Endothelial cell of umbilical vein (primary cell): ENCODE results near the gene CGNL1. TPM values are rescaled to one million over a fixed set of nuclear protein-coding genes. Genes with fewer than 3 reads are reported as not detected.

Source experiments
- BruUV-seq: library from RNA; stranded (reverse); fragments of 400-500 nt; replicated peaks from 2 replicates; lab custom pipeline; 2021; lab: Mats Ljungman, UMichigan
- CTCF ChIA-PET: fragments of 300-600, 350-600 bp; sonication (Branson Sonifier 250); formaldehyde crosslinking; loops from one replicate; lab custom pipeline; 2021; ENCODE audit warnings: antibody characterized with exemption, inconsistent platforms; lab: Charles Lee
- POLR2A ChIA-PET: fragments of 300-600, 350-600 bp; sonication (Branson Sonifier 250); formaldehyde crosslinking; loops from one replicate; lab custom pipeline; 2021; ENCODE audit warnings: antibody characterized with exemption, inconsistent platforms; lab: Charles Lee
- DNase-seq: peaks from one replicate; pipeline ENCODE4 v3.0.0-alpha.2; 2011; ENCODE audit warnings: low read depth, low spot score
- FAIRE-seq: peaks from 2 replicates; lab custom pipeline; 2011; peaks lifted over from hg19 to GRCh38; lab: Jason Lieb, UNC
- H2AFZ ChIP-seq: 2 replicates; pipeline ENCODE4 v1.6.0; 2012; ENCODE audit warnings: low read depth, low read length, control low read depth, inconsistent platforms
- H3K27ac ChIP-seq: 2 replicates; pipeline ENCODE4 v1.5.1; 2011; ENCODE audit warnings: low read depth, mild to moderate bottlenecking, control low read depth, low read length, moderate library complexity; ENCODE audit not compliant: insufficient read depth
- H3K27me3 ChIP-seq, 2 experiments: 2 replicates each; pipeline versions ENCODE4 v1.6.0 to v1.6.1; 2011; ENCODE audit warnings: low read length in 2 of 2, mixed read lengths in 1 of 2; ENCODE audit not compliant: control insufficient read depth in 2 of 2, insufficient read depth in 2 of 2
- H3K36me3 ChIP-seq, 2 experiments: 2 replicates in 1 of 2; 3 replicates in 1 of 2; pipeline ENCODE4 v1.5.1; 2011; ENCODE audit warnings: low read length in 2 of 2, mild to moderate bottlenecking in 1 of 2, moderate library complexity in 1 of 2; ENCODE audit not compliant: control insufficient read depth in 2 of 2, insufficient read depth in 2 of 2; ENCODE audit errors: extremely low read depth in 1 of 2
- H3K4me1 ChIP-seq: 3 replicates; pipeline ENCODE4 v1.5.1; 2011; ENCODE audit warnings: mild to moderate bottlenecking, low read length; ENCODE audit not compliant: control insufficient read depth, insufficient read depth; ENCODE audit errors: extremely low read depth
- H3K4me2 ChIP-seq: 2 replicates; pipeline ENCODE4 v1.6.1; 2011; ENCODE audit warnings: low read length, control low read depth, mixed read lengths; ENCODE audit not compliant: insufficient read depth
- H3K4me3 ChIP-seq, 3 experiments: fragments of 200-600 bp in 1 of 3; sonication (generic), shearing (Covaris generic) in 1 of 3; replicated peaks in 1 of 3; 2 replicates each; pipeline ENCODE4 v1.5.1; 2011 to 2016; ENCODE audit warnings: control low read depth in 3 of 3, low read length in 3 of 3, mild to moderate bottlenecking in 2 of 3, inconsistent platforms in 1 of 3, low read depth in 1 of 3, moderate library complexity in 1 of 3; ENCODE audit not compliant: insufficient read depth in 1 of 3
- H3K79me2 ChIP-seq: 2 replicates; pipeline ENCODE4 v1.6.0; 2012; ENCODE audit warnings: low read length, inconsistent platforms; ENCODE audit not compliant: control insufficient read depth, insufficient read depth
- H3K9ac ChIP-seq: replicated peaks from 2 replicates; pipeline ENCODE3; 2011; ENCODE audit warnings: low read length, control low read depth; ENCODE audit not compliant: insufficient read depth; ENCODE audit errors: extremely low read depth
- H3K9me1 ChIP-seq: replicated peaks from 3 replicates; pipeline ENCODE4 v1.6.0; 2011; ENCODE audit warnings: mild to moderate bottlenecking, low read length; ENCODE audit not compliant: control insufficient read depth, insufficient read depth; ENCODE audit errors: extremely low read depth
- H3K9me3 ChIP-seq: replicated peaks from 2 replicates; pipeline ENCODE4 v1.5.1; 2012; ENCODE audit warnings: low read length, inconsistent platforms; ENCODE audit not compliant: control insufficient read depth, insufficient read depth
- H4K20me1 ChIP-seq: replicated peaks from 2 replicates; pipeline ENCODE3; 2011; ENCODE audit warnings: mild to moderate bottlenecking, low read length; ENCODE audit not compliant: control insufficient read depth, insufficient read depth; ENCODE audit errors: extremely low read depth
- EZH2 ChIP-seq: IDR thresholded peaks from 2 replicates; pipeline ENCODE4 v1.6.1; 2012; ENCODE audit warnings: borderline replicate concordance, low read depth, mild to moderate bottlenecking, moderate library complexity, low read length, inconsistent platforms; ENCODE audit not compliant: severe bottlenecking
- FOS ChIP-seq: IDR thresholded peaks from 2 replicates; pipeline ENCODE4 v1.6.1; 2011; ENCODE audit warnings: mild to moderate bottlenecking, low read length, moderate library complexity, borderline replicate concordance; ENCODE audit not compliant: insufficient read depth
- GATA2 ChIP-seq: IDR thresholded peaks from 2 replicates; pipeline ENCODE4 v1.7.0; 2011; ENCODE audit warnings: low read depth, mild to moderate bottlenecking, moderate library complexity, mixed read lengths, low read length; ENCODE audit not compliant: insufficient read length, insufficient read depth
- JUN ChIP-seq: IDR thresholded peaks from 2 replicates; pipeline ENCODE4 v1.6.1; 2011; ENCODE audit warnings: borderline replicate concordance, low read depth; ENCODE audit not compliant: insufficient read length, insufficient read depth
- MYC ChIP-seq: IDR thresholded peaks from one replicate; pipeline ENCODE4 v1.6.1; 2011; ENCODE audit warnings: mild to moderate bottlenecking, low read depth, low read length
- POLR2A ChIP-seq: IDR thresholded peaks from 2 replicates; pipeline ENCODE4 v1.6.1; 2012; ENCODE audit warnings: low read depth, mild to moderate bottlenecking, control low read depth, low read length
- POLR2AphosphoS5 ChIP-seq: IDR thresholded peaks from 2 replicates; pipeline ENCODE4 v1.6.1; 2012; ENCODE audit warnings: low read depth, mild to moderate bottlenecking, control low read depth, low read length, moderate library complexity; ENCODE audit not compliant: insufficient read depth
- dilution Hi-C: fragments of 300-500 bp; cut with MboI; formaldehyde crosslinking; loops from one replicate; pipeline ENCODE4 v1.15.0; 2019; ENCODE audit warnings: low sequenced_read_pairs; ENCODE audit not compliant: extremely low pct_ligation_motif_present
- intact Hi-C: fragments of 100-400 bp; cut with micrococcal nuclease; formaldehyde crosslinking; loops from one replicate; pipeline ENCODE4 v1.10.0; 2022
- polyA plus RNA-seq, 4 experiments: library from polyadenylated mRNA; depleted of rRNA in 3 of 4; stranded (reverse) in 3 of 4; unstranded in 1 of 4; fragments of >200 nt; gene quantifications; 2 replicates each; pipeline versions ENCODE4 v1.2.1 to v1.2.3, GENCODE V29; 2011 to 2012; ENCODE audit warnings: missing spikeins in 1 of 4
- total RNA-seq: library from RNA; stranded (reverse); gene quantifications from 2 replicates; pipeline ENCODE4 v1.2.3, GENCODE V29; 2021
- TF ChIP-seq, protein P1 (sequence below): IDR thresholded peaks from 2 replicates; pipeline ENCODE4 v1.6.1; 2011; ENCODE audit not compliant: insufficient read depth, insufficient read length
- TF ChIP-seq, protein P2 (sequence below), 2 donors: IDR thresholded peaks; 1 replicate in 1 of 2; 2 replicates in 1 of 2; pipeline ENCODE4 v1.5.1; 2011; ENCODE audit warnings: low read length in 2 of 2, mild to moderate bottlenecking in 2 of 2, moderate library complexity in 2 of 2, control low read depth in 1 of 2, inconsistent platforms in 1 of 2, low read depth in 1 of 2; ENCODE audit not compliant: insufficient read depth in 1 of 2; ENCODE audit errors: extremely low read depth in 1 of 2

The CGNL1 gene
- total and polyA plus RNA-seq, 2 donors (not counting 3 experiments of a cell fraction or from before 2014, with no cell fraction given): 6.9 to 27.1 TPM

DNA sequence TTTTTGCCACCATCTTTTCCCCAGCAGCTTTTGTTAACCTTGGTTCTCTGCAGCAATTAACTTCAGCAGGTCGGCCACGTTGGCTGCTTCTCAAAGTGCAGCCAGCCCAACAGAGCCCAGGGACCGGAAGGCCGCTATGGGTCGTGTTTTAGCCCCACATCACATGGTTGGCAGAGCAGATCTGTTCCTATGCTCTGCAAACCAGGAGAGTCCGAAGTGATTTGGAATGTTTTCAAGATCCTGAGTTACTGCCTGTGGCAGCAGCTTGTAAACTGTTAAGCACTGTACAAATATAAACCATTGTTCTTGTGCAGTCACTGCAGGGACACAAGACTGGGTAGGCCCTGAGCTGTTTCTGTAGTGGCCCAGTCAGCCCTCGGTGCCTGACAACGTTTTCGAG is 145.8 kb downstream of the CGNL1 start:
- Histone ChIP-seq H4K20me1 (no peaks in the 10 kb centered on the region), H3K9me3 (no peaks in the 10 kb centered on the region), H2AFZ (no peak overlapping the region), H3K9me1 (no peaks in the 10 kb centered on the region), H3K4me3 (no peak overlapping the region), H3K4me1 (peaks cover 25% of the 10 kb centered on the region), H3K27me3 (no peaks in the 10 kb centered on the region), H3K36me3 (peaks cover 0 to 3% of the 10 kb centered on the region in 2 experiments), H3K4me2 (no peak overlapping the region), H3K27ac (no peak overlapping the region), H3K9ac (no peak overlapping the region), H3K79me2 (no peaks in the 10 kb centered on the region)
- dilution Hi-C loops: no loop called here
- intact Hi-C loops: no loop called here
- FAIRE-seq: no peak
- CTCF ChIA-PET: interaction anchor here (1.3 to 3.7 kb wide), 2 partner anchors 12 to 180 kb away, joined by 3 to 18 read pairs; no protein-coding TSS in a partner anchor
- POLR2A ChIA-PET: no interaction called here
- TF ChIP-seq JUN: no peak
- TF ChIP-seq FOS: no peak
- TF ChIP-seq, protein P1, sequence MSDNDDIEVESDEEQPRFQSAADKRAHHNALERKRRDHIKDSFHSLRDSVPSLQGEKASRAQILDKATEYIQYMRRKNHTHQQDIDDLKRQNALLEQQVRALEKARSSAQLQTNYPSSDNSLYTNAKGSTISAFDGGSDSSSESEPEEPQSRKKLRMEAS: no peak
- TF ChIP-seq, protein P2, sequence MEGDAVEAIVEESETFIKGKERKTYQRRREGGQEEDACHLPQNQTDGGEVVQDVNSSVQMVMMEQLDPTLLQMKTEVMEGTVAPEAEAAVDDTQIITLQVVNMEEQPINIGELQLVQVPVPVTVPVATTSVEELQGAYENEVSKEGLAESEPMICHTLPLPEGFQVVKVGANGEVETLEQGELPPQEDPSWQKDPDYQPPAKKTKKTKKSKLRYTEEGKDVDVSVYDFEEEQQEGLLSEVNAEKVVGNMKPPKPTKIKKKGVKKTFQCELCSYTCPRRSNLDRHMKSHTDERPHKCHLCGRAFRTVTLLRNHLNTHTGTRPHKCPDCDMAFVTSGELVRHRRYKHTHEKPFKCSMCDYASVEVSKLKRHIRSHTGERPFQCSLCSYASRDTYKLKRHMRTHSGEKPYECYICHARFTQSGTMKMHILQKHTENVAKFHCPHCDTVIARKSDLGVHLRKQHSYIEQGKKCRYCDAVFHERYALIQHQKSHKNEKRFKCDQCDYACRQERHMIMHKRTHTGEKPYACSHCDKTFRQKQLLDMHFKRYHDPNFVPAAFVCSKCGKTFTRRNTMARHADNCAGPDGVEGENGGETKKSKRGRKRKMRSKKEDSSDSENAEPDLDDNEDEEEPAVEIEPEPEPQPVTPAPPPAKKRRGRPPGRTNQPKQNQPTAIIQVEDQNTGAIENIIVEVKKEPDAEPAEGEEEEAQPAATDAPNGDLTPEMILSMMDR (IDR thresholded peaks at IDR 0.05; ENCODE audit: extremely low read depth in 1 of 2, insufficient read depth in 1 of 2, low read depth in 1 of 2, low read length in 2 of 2): no peak
- TF ChIP-seq POLR2AphosphoS5: no peak
- TF ChIP-seq GATA2: no peak
- no peak for TF ChIP-seq POLR2A
- no peak for TF ChIP-seq EZH2
- TF ChIP-seq MYC: no peak
- no peak for DNase-seq
- no TSS peak for BruUV-seq
